Spinal cord (tissue), 10 donors: Measurements from ENCODE around the gene PRRC2C. TPM values are rescaled to one million over a fixed set of nuclear protein-coding genes. Genes with fewer than 3 reads are reported as not detected.

ENCODE experiments used
- DNase-seq, 6 donors: peaks; one replicate each; pipeline versions ENCODE4 v3.0.0 to v3.0.0-alpha.2; 2013 to 2015; ENCODE audit warnings: low spot score in 6 of 6, low read depth in 4 of 6
- H3K27ac ChIP-seq: one replicate; pipeline ENCODE4 v1.5.1; 2013; ENCODE audit warnings: low read depth, low read length, control low read depth
- H3K27me3 ChIP-seq: one replicate; pipeline ENCODE4 v1.6.1; 2013; ENCODE audit warnings: low read length; ENCODE audit not compliant: control insufficient read depth, insufficient read depth
- H3K36me3 ChIP-seq: one replicate; pipeline ENCODE4 v1.6.1; 2013; ENCODE audit warnings: low read length; ENCODE audit not compliant: control insufficient read depth, insufficient read depth
- H3K4me1 ChIP-seq: one replicate; pipeline ENCODE4 v1.6.1; 2013; ENCODE audit warnings: low read length; ENCODE audit not compliant: control insufficient read depth, insufficient read depth
- H3K4me3 ChIP-seq: one replicate; pipeline ENCODE4 v1.5.1; 2013; ENCODE audit warnings: low read depth, low read length, control low read depth
- H3K9me3 ChIP-seq: one replicate; pipeline ENCODE4 v1.6.1; 2013; ENCODE audit warnings: low read length; ENCODE audit not compliant: control insufficient read depth, insufficient read depth
- WGBS: methylation state at CpG from one replicate; pipeline ENCODE4 v1.1.5; 2013; ENCODE audit warnings: missing lambda C conversion rate; ENCODE audit not compliant: insufficient coverage; 5-methylcytosine and 5-hydroxymethylcytosine counted together
- polyA plus RNA-seq, 2 donors: library from polyadenylated mRNA; unstranded; fragments of 120-200 nt; gene quantifications; one replicate each; pipeline ENCODE4 v1.2.1, GENCODE V29; 2013; ENCODE audit not compliant: insufficient read length in 2 of 2
- total RNA-seq, 2 donors: library from RNA; depleted of rRNA in 1 of 2; stranded (reverse); fragments of 120-200 nt in 1 of 2; fragments of >200 nt in 1 of 2; gene quantifications; one replicate each; pipeline versions ENCODE4 v1.2.3 to v1.2.4, GENCODE V29; 2013 to 2014
- donor health status: healthy.

Gene PRRC2C
- total and polyA plus RNA-seq, 4 donors: 64.5 to 91.4 (median 77.6) TPM

DNA sequence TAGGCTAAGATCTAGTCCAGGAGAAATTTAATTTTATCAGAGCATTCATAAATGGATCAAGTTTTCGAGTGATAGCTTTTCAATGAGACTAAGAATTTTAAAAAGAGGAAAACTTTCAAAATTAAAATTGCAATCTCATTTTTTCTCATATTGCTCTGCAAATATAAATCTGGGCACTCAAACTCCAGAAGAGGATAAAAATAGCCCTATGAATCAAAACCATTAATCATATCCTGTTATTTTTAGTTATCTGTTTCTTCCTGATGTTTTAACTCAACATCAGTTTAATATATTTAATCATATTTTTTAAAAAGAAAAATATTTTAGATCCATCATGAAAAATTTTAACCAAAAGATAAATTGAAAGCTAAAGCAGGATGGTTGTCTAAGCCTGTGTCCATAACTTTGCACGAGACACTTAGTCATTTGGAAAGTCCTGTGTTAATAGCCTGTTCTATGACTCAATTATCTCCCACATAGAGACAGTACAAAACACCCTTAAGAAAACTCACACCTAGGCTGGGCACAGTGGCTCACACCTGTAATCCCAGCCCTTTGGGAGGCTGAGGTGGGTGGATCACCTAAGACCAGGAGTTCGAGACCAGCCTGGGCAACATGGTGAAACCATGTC, 17.1 kb upstream of the PRRC2C start:
- H3K9me3 ChIP-seq: no peaks in the 10 kb centered on the region
- no peak for DNase-seq
- no peaks in the 10 kb centered on the region for H3K27me3 ChIP-seq
- H3K27ac ChIP-seq: no peak overlapping the region
- H3K4me1 ChIP-seq: no peaks in the 10 kb centered on the region
- H3K4me3 ChIP-seq: no peak overlapping the region
- no peaks in the 10 kb centered on the region for H3K36me3 ChIP-seq
- WGBS: no CpG with 5 or more reads among the region's 3 CpGs

DNA sequence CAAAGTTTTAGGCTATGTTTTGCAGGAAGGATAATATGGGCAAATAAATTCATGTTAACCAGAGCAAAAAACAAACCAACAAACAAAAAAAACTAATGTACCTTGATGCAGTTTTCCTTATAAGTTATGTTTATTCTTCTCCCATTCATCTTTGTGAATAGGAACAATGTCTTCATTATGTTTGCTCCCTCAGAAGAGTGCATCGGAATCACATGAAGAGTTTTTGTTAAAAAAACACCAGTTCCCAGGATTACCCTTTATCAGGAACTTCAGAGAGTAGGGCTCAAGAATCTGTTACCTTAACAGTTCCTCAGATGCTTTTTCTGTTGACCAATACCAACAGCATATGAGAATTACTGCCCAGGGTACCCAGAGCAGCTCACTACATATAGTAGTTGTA, 14.6 kb upstream of the PRRC2C start:
- Histone ChIP-seq H3K36me3 (no peaks in the 10 kb centered on the region), H3K4me1 (no peaks in the 10 kb centered on the region), H3K4me3 (no peak overlapping the region), H3K9me3 (no peaks in the 10 kb centered on the region), H3K27ac (no peak overlapping the region), H3K27me3 (no peaks in the 10 kb centered on the region)
- no peak for DNase-seq
- no CpG with 5 or more reads among the region's 1 CpG for WGBS

DNA sequence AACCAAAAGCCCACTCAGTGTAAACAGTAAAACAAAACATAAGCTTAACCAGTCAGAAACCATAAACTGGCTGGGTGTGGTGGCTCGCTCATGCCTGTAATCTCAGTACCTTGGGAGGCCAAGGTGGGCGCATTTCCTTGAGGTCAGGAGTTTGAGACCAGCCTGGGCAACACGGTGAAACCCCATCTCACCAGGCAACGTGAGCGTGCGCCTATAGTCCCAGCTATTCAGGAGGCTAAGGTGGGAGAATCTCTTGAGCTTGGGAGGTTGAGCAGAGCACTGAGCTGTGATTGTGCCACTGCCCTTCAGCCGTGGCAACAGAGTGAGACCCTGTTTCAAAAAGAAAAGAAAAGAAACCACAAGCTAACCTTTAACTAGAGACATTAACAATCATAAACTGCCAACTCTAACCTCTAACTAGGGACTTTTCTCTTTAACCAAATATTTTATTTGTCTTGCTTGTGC, 13.1 kb upstream of the PRRC2C start:
- 97% methylated on average over 6 of the region's 7 CpGs for WGBS
- DNase-seq: no peak

DNA sequence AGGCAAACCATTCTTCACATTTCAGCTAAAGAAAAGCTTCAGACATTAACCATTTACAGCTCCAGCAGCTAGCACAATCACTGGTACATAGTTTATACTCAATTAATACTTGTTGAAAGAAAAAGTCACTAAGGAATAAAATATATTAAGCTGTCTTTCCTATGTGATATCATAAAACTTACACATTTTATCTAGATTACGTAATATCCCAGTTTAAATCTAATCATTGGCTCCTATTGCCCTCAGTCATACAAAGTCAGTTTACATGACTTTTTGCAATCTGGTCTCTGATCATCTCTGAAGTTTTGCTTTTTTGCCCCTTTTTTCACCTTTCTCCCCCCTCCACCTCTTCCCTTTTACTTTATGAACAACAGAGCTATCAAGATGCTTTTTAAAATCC, 8.5 kb upstream of the PRRC2C start:
- 100% methylated on average over 1 of the region's 1 CpG for WGBS
- Histone ChIP-seq H3K4me1 (no peaks in the 10 kb centered on the region), H3K9me3 (no peaks in the 10 kb centered on the region), H3K4me3 (no peak overlapping the region), H3K36me3 (no peaks in the 10 kb centered on the region), H3K27ac (no peak overlapping the region), H3K27me3 (no peaks in the 10 kb centered on the region)
- DNase-seq: no peak

More for the DNA sequence above, 13.1 kb upstream of the PRRC2C start:
- Histone ChIP-seq H3K4me3 (no peak overlapping the region), H3K9me3 (no peaks in the 10 kb centered on the region), H3K27ac (no peak overlapping the region), H3K36me3 (no peaks in the 10 kb centered on the region), H3K4me1 (no peaks in the 10 kb centered on the region), H3K27me3 (no peaks in the 10 kb centered on the region)

DNA sequence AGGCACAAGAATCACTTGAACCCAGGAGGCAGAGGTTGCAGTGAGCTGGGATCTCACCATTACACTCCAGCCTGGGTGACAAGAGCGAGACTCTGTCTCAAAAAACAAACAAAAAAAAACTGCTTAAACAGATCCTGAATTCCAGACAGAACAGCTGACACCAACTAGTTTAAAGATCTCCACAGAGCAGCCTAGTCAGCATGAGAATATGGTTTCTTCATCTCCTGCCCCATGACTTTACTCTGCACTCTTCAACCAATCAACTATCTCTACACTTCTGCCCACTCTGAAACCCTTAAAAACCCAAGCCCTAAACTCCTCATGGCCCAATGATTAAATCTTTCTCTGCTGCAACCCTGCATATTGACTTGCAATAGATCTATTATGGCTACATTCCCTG, 7.5 kb upstream of the PRRC2C start:
- Histone ChIP-seq H3K4me1 (no peaks in the 10 kb centered on the region), H3K4me3 (no peak overlapping the region), H3K36me3 (no peaks in the 10 kb centered on the region), H3K27ac (no peak overlapping the region), H3K27me3 (no peaks in the 10 kb centered on the region), H3K9me3 (no peaks in the 10 kb centered on the region)
- no peak for DNase-seq
- 78% methylated on average over 1 of the region's 1 CpG for WGBS

DNA sequence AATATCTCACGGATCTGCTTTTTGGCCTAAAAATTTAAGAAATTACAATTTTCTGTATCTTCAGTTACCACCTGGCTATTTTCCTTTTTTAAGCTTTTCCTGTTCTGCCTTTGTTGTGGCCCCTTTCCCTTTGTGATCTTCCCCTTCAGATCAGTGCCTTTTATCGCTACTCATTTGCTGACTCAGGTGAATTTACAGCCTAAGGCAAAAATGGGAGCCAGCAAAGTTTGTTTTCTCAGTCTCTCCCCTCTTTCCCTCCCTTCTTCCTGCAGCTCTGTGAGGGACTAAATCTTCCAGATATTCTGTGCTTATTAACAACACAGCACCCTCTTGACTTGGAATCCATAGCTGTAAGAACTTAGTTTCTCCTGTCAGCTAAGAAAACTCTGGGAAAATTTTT, 5.3 kb upstream of the PRRC2C start:
- H3K4me3 ChIP-seq: no peak overlapping the region
- H3K27me3 ChIP-seq: no peaks in the 10 kb centered on the region
- no peaks in the 10 kb centered on the region for H3K4me1 ChIP-seq
- no peak for DNase-seq
- no peaks in the 10 kb centered on the region for H3K9me3 ChIP-seq
- WGBS: 80% methylated on average over 1 of the region's 2 CpGs
- no peaks in the 10 kb centered on the region for H3K36me3 ChIP-seq
- no peak overlapping the region for H3K27ac ChIP-seq

DNA sequence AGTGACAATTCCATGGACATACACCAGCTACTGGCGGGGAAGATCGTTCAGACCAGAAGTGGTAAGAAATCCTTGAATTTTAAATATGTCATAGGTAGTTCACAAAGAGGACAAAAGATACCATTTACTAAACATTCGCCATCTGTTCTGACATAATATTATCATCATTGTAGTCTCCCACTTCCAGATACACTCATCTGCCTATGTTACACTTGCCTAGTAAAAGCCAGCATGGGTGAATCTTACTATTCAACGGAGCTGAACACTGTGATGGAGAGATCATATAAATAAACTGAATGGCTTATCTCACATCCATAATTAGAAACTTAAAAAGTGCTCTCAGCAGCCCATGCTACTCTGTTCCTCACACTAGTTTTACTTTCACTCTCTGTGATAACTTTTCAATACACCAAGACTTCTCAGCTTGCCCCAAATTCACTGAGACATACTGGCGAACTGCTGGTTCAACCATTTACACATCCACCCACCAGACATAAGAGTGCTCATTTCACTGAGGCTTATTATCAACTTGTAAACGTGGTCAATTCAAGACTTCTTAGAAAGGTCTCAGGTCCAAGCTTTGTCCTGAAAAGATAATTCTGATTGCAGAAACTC, 463 bp upstream of the PRRC2C start:
- Histone ChIP-seq H3K4me3 (peak overlapping the region; percentile 100), H3K36me3 (no peaks in the 10 kb centered on the region), H3K4me1 (peaks cover 2% of the 10 kb centered on the region), H3K27me3 (no peaks in the 10 kb centered on the region), H3K9me3 (no peaks in the 10 kb centered on the region), H3K27ac (peak overlapping the region; percentile 99)
- 6% methylated on average over 2 of the region's 6 CpGs for WGBS
- no peak for DNase-seq

DNA sequence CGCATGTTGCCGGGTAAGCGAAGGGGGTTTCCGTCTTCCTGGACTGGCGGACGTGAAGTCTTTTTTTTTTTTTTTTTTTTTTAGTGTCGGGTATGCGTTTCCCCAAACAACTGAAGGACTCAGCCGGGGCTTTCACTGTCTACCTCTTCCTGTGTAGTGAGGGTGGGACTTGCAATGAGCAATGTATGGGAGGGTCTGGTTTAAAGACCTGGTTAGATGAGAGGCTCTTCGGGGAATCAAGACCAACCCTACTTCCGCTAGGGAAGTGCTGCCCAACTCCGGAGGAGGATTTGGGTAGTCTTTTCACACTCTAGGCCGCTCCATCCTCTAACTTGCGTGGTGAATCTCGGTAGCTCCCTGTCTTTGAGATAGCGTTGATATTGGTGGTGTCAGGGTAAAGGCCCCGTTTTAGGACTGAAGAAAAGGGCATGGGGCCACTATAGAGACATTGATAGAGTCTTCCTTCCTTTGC, 754 bp downstream of the PRRC2C start:
- Histone ChIP-seq H3K9me3 (no peaks in the 10 kb centered on the region), H3K27ac (peak overlapping the region; percentile 99), H3K27me3 (no peaks in the 10 kb centered on the region), H3K36me3 (no peaks in the 10 kb centered on the region), H3K4me3 (peak overlapping the region; percentile 100), H3K4me1 (peaks cover 2% of the 10 kb centered on the region)
- 0% methylated on average over 11 of the region's 17 CpGs for WGBS
- peak in 4 of 6 donors; percentile 29 to 81 (median 61) for DNase-seq

DNA sequence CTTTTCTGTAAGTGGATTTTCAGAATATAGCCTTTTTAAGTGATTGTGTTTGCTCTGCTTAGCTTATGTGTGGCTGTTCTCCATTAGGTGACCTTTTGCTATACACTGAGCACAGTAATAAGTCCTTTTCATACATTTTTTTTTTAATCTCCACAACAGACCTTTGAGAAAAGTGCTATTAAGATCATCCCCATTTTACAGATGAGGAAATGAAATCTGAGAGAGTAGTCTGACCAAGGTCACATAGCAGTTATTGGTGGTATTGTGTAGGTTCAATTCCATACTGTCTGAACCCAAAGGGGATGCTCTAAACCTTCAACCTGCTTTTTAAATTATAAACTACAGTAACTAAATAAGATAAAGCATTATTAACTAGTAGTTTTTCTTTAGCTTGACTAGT, 1.7 kb downstream of the PRRC2C start:
- Histone ChIP-seq H3K4me1 (peaks cover 2% of the 10 kb centered on the region), H3K27me3 (no peaks in the 10 kb centered on the region), H3K36me3 (no peaks in the 10 kb centered on the region), H3K9me3 (no peaks in the 10 kb centered on the region), H3K4me3 (peak overlapping the region; percentile 100), H3K27ac (no peak overlapping the region)
- no peak for DNase-seq
